Tibial nerve (tissue), 4 donors: Measurements from ENCODE around the gene FLRT3. TPM values are rescaled to one million over a fixed set of nuclear protein-coding genes. Genes with fewer than 3 reads are reported as not detected.

ENCODE experiments used
- DNase-seq, 2 donors: peaks; one replicate each; pipeline ENCODE4 v3.0.0-alpha.2; 2019; ENCODE audit warnings: low spot score in 2 of 2
- H3K27ac ChIP-seq, 4 donors: fragments of 200-600 bp; sonication (generic) in 3 of 4; one replicate each; pipeline ENCODE4 v1.5.1; 2017 to 2019; ENCODE audit warnings: mild to moderate bottlenecking in 1 of 4
- H3K27me3 ChIP-seq, 2 donors: fragments of 200-600 bp; sonication (generic) in 1 of 2; one replicate each; pipeline versions ENCODE4 v1.5.1 to v1.6.0; 2017 to 2019
- H3K36me3 ChIP-seq, 3 donors: fragments of 200-600 bp; sonication (generic); one replicate each; pipeline ENCODE4 v1.5.1; 2018 to 2019
- H3K4me1 ChIP-seq, 4 donors: fragments of 200-600 bp; sonication (generic) in 3 of 4; one replicate each; pipeline ENCODE4 v1.5.1; 2017 to 2019
- H3K4me3 ChIP-seq, 4 donors: fragments of 200-600 bp; sonication (generic) in 3 of 4; one replicate each; pipeline ENCODE4 v1.5.1; 2017 to 2019; ENCODE audit warnings: mild to moderate bottlenecking in 1 of 4, moderate library complexity in 1 of 4
- H3K9me3 ChIP-seq, 4 donors: fragments of 200-600 bp; sonication (generic) in 3 of 4; one replicate each; pipeline ENCODE4 v1.5.1; 2017 to 2019
- EP300 ChIP-seq, 2 donors: sonication (generic); formaldehyde crosslinking; IDR thresholded peaks; one replicate each; pipeline ENCODE4 v1.6.1; 2017; ENCODE audit warnings: antibody characterized with exemption in 2 of 2, mild to moderate bottlenecking in 1 of 2
- POLR2A ChIP-seq, 2 donors: fragments of 450-650 bp; IDR thresholded peaks; one replicate each; pipeline ENCODE4 v1.6.1; 2017; ENCODE audit warnings: antibody characterized with exemption in 2 of 2, mild to moderate bottlenecking in 2 of 2, moderate library complexity in 2 of 2
- WGBS, 2 donors: methylation state at CpG; one replicate each; pipeline ENCODE4 v1.1.5; 2018; 5-methylcytosine and 5-hydroxymethylcytosine counted together
- small RNA-seq: library from RNA; depleted of rRNA; stranded (forward); fragments of <200 nt; gene quantifications from one replicate; pipeline ENCODE3, GENCODE V24; 2016
- total RNA-seq, 4 donors: library from RNA; depleted of rRNA; stranded (reverse); fragments of >200 nt; gene quantifications; one replicate each; pipeline ENCODE4 v1.1.0, GENCODE V29; 2016
- TF ChIP-seq, protein P1 (sequence below), 5 experiments: fragments of 200-600 bp in 3 of 5; fragments of 450-650 bp in 2 of 5; sonication (generic) in 3 of 5; IDR thresholded peaks; one replicate each; pipeline ENCODE4 v1.5.1; 2016 to 2019; ENCODE audit warnings: antibody characterized with exemption in 5 of 5, mild to moderate bottlenecking in 3 of 5, moderate library complexity in 2 of 5

FLRT3 gene
- total RNA-seq, 4 donors from 2014 or later, result 8.7 to 26.7 (median 16.2) TPM

GRCh38 chr20:14282140-14282539 is 55.3 kb downstream of the FLRT3 start:
- H3K36me3 ChIP-seq, result no peaks in the 10 kb centered on the region
- H3K9me3 ChIP-seq, result no peaks in the 10 kb centered on the region
- WGBS, 2 donors, result 73 to 74% methylated on average over 4 of the region's 4 CpGs
- TF ChIP-seq EP300 (IDR thresholded peaks at IDR 0.05), result no peak
- TF ChIP-seq, protein P1, sequence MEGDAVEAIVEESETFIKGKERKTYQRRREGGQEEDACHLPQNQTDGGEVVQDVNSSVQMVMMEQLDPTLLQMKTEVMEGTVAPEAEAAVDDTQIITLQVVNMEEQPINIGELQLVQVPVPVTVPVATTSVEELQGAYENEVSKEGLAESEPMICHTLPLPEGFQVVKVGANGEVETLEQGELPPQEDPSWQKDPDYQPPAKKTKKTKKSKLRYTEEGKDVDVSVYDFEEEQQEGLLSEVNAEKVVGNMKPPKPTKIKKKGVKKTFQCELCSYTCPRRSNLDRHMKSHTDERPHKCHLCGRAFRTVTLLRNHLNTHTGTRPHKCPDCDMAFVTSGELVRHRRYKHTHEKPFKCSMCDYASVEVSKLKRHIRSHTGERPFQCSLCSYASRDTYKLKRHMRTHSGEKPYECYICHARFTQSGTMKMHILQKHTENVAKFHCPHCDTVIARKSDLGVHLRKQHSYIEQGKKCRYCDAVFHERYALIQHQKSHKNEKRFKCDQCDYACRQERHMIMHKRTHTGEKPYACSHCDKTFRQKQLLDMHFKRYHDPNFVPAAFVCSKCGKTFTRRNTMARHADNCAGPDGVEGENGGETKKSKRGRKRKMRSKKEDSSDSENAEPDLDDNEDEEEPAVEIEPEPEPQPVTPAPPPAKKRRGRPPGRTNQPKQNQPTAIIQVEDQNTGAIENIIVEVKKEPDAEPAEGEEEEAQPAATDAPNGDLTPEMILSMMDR (IDR thresholded peaks at IDR 0.05), result no peak
- TF ChIP-seq POLR2A (IDR thresholded peaks at IDR 0.05), result no peak
- no peak for DNase-seq
- H3K27ac ChIP-seq, result no peak overlapping the region
- no peaks in the 10 kb centered on the region for H3K27me3 ChIP-seq
- H3K4me3 ChIP-seq, result no peak overlapping the region
- peaks cover 0 to 6% (median 0%) of the 10 kb centered on the region in 4 donors for H3K4me1 ChIP-seq

Small RNAs within 50 kb of the gene (small RNA-seq; reads per million reads assigned to genes)
- not detected for gene RNU6-228P
